Keratinocyte (primary cell): ENCODE measurements around the gene KIF21A. TPM values are rescaled to one million over a fixed set of nuclear protein-coding genes. Genes with fewer than 3 reads are reported as not detected.
"Not testable (repeated sequence)": the region's sequence is repeated elsewhere in the genome, so short reads cannot be mapped to it uniquely, and the experiment has no call there.

ENCODE experiments used
- DNase-seq: peaks from one replicate; pipeline ENCODE4 v3.0.0-alpha.2; 2011; ENCODE audit warnings: low read depth, missing footprints, low spot score
- FAIRE-seq: peaks from 2 replicates; lab custom pipeline; 2011; peaks lifted over from hg19 to GRCh38; lab: Jason Lieb, UNC
- H2AFZ ChIP-seq: 2 replicates; pipeline ENCODE4 v1.6.0; 2012; ENCODE audit warnings: low read length, control low read depth, inconsistent platforms; ENCODE audit not compliant: control insufficient read depth
- H3K27ac ChIP-seq: 2 replicates; pipeline ENCODE4 v1.5.1; 2011; ENCODE audit warnings: low read length; ENCODE audit not compliant: control insufficient read depth, insufficient read depth
- H3K27me3 ChIP-seq: 3 replicates; pipeline ENCODE4 v1.6.0; 2011; ENCODE audit warnings: low read length; ENCODE audit not compliant: control insufficient read depth, insufficient read depth; ENCODE audit errors: extremely low read depth
- H3K36me3 ChIP-seq, 2 experiments: 2 replicates in 1 of 2; 3 replicates in 1 of 2; pipeline ENCODE4 v1.5.1; 2011; ENCODE audit warnings: low read length in 2 of 2, mild to moderate bottlenecking in 1 of 2; ENCODE audit not compliant: control insufficient read depth in 2 of 2, insufficient read depth in 2 of 2; ENCODE audit errors: extremely low read depth in 1 of 2
- H3K4me1 ChIP-seq: 3 replicates; pipeline ENCODE4 v1.5.1; 2011; ENCODE audit warnings: low read length; ENCODE audit not compliant: control insufficient read depth, insufficient read depth; ENCODE audit errors: extremely low read depth
- H3K4me2 ChIP-seq: 3 replicates; pipeline ENCODE4 v1.6.0; 2011; ENCODE audit warnings: low read depth, low read length; ENCODE audit not compliant: control insufficient read depth, insufficient read depth; ENCODE audit errors: extremely low read depth
- H3K4me3 ChIP-seq, 3 experiments: fragments of 200-600 bp in 1 of 3; sonication (generic) in 1 of 3; 2 replicates in 2 of 3; 3 replicates in 1 of 3; pipeline ENCODE4 v1.5.1; 2011 to 2016; ENCODE audit warnings: low read length in 3 of 3, mild to moderate bottlenecking in 3 of 3, control low read depth in 2 of 3, inconsistent platforms in 1 of 3, low read depth in 1 of 3, mixed read lengths in 1 of 3, mixed run types in 1 of 3, moderate library complexity in 1 of 3; ENCODE audit not compliant: control insufficient read depth in 2 of 3, insufficient read depth in 2 of 3; ENCODE audit errors: extremely low read depth in 1 of 3
- H3K79me2 ChIP-seq: 2 replicates; pipeline ENCODE4 v1.6.0; 2012; ENCODE audit warnings: low read length; ENCODE audit not compliant: control insufficient read depth, insufficient read depth
- H3K9ac ChIP-seq: 3 replicates; pipeline ENCODE4 v1.6.0; 2011; ENCODE audit warnings: low read length; ENCODE audit not compliant: control insufficient read depth, insufficient read depth; ENCODE audit errors: extremely low read depth
- H3K9me1 ChIP-seq: 3 replicates; pipeline ENCODE4 v1.6.0; 2011; ENCODE audit warnings: low read length; ENCODE audit not compliant: control insufficient read depth, insufficient read depth; ENCODE audit errors: extremely low read depth
- H3K9me3 ChIP-seq: 2 replicates; pipeline ENCODE4 v1.5.1; 2012; ENCODE audit warnings: low read depth, low read length; ENCODE audit not compliant: control insufficient read depth
- H4K20me1 ChIP-seq: 3 replicates; pipeline ENCODE4 v1.6.0; 2011; ENCODE audit warnings: low read length; ENCODE audit not compliant: control insufficient read depth, insufficient read depth; ENCODE audit errors: extremely low read depth
- CTCF ChIP-seq, 3 experiments: IDR thresholded peaks in 1 of 3; conservative IDR thresholded peaks in 1 of 3; optimal IDR thresholded peaks in 1 of 3; 2 replicates in 2 of 3; 3 replicates in 1 of 3; pipeline versions ENCODE3 to v1.5.1; 2011; ENCODE audit warnings: low read length in 3 of 3, mild to moderate bottlenecking in 3 of 3, moderate library complexity in 2 of 3, control low read depth in 1 of 3, inconsistent platforms in 1 of 3; ENCODE audit not compliant: insufficient read depth in 2 of 3; ENCODE audit errors: extremely low read depth in 1 of 3
- EZH2 ChIP-seq: IDR thresholded peaks from one replicate; pipeline ENCODE4 v1.6.1; 2012; ENCODE audit warnings: inconsistent platforms, mild to moderate bottlenecking, low read length, moderate library complexity
- dilution Hi-C: fragments of 300-500 bp; cut with MboI; formaldehyde crosslinking; loops from one replicate; pipeline ENCODE4 v1.7.0; 2020; ENCODE audit warnings: low sequenced_read_pairs; ENCODE audit not compliant: extremely low pct_ligation_motif_present
- polyA plus RNA-seq, 5 experiments: library from polyadenylated mRNA; depleted of rRNA in 3 of 5; stranded (reverse) in 3 of 5; stranded (forward) in 1 of 5; unstranded in 1 of 5; fragments of >200 nt; gene quantifications; 1 replicate in 1 of 5; 2 replicates in 3 of 5; 3 replicates in 1 of 5; pipeline versions ENCODE4 v1.2.1 to v1.2.3, GENCODE V29; 2011 to 2012; ENCODE audit warnings: missing spikeins in 2 of 5, low read depth in 1 of 5, low replicate concordance in 1 of 5

KIF21A gene
- polyA plus RNA-seq, 1 donor (not counting 4 experiments of a cell fraction or from before 2014, with no cell fraction given), result 27.5 TPM

- Histone ChIP-seq H3K9me3 (no peaks in the 10 kb centered on the region), H3K4me2 (no peak overlapping the region), H3K36me3 (no peaks in the 10 kb centered on the region), H3K27ac (no peak overlapping the region), H3K9ac (no peak overlapping the region), H3K4me1 (no peaks in the 10 kb centered on the region), H3K4me3 (no peak overlapping the region), H3K79me2 (no peaks in the 10 kb centered on the region), H2AFZ (no peak overlapping the region), H3K27me3 (no peaks in the 10 kb centered on the region), H3K9me1 (no peaks in the 10 kb centered on the region), H4K20me1 (no peaks in the 10 kb centered on the region)
- FAIRE-seq (no peak), DNase-seq (no peak)
- dilution Hi-C loops, result no loop called here
- TF ChIP-seq EZH2 (no peak), CTCF (optimal IDR thresholded peaks at IDR 0.05 in 1 of 3, IDR thresholded peaks at IDR 0.05 in 1 of 3, conservative IDR thresholded peaks at IDR 0.05 in 1 of 3; ENCODE audit: extremely low read depth in 1 of 3, insufficient read depth in 2 of 3, low read length in 3 of 3) (no peak)
These were observed 33.2 kb upstream of the KIF21A start for GRCh38 chr12:39476121-39476520.

DNA sequence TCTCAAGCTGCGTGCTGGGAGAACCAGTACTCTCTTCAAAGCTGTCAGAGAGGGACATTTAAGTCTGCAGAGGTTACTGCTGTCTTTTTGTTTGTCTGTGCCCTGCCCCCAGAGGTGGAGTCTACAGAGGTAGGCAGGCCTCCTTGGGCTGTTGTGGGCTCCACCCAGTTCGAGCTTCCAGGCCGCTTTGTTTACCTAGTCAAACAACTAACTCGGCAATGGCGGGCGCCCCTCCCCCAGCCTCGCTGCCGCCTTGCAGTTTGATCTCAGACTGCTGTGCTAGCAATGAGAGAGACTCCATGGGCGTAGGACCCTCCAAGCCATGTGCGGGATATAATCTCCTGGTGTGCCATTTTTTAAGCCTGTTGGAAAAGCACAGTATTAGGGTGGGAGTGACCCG is 32.2 kb upstream of the KIF21A start:
- DNase-seq, H3K4me3 ChIP-seq, H3K9me3 ChIP-seq, H2AFZ ChIP-seq, dilution Hi-C loops, H3K27ac ChIP-seq, H3K4me2 ChIP-seq, H3K79me2 ChIP-seq, H3K4me1 ChIP-seq, H3K9me1 ChIP-seq, FAIRE-seq, H3K9ac ChIP-seq, H3K36me3 ChIP-seq, H3K27me3 ChIP-seq, H4K20me1 ChIP-seq: not testable (repeated sequence)

DNA sequence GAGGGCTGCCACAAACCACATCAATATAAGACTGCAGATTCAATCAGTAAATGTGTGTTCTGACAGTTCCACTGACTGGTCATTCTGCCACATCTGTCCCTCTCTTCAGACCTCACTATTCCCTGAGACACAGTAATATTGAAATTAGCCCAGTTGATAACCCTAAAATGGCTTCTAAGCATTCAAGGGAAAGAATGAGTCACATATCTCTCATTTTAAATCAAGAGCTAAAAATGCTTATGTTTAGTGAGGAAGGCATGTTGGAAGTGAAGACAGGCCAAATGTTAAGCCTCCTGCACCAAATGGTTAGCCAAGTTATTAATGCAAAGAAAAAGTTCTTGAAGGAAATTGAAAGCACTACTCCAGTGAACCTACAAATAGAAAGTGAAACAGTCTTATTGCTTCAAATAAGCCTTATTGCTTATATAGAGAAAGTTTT is 24.5 kb upstream of the KIF21A start:
- no peak overlapping the region for H3K4me3 ChIP-seq
- no peak overlapping the region for H3K9ac ChIP-seq
- no peak overlapping the region for H3K4me2 ChIP-seq
- no peaks in the 10 kb centered on the region for H3K9me1 ChIP-seq
- H3K27ac ChIP-seq, result no peak overlapping the region
- FAIRE-seq (no peak), DNase-seq (no peak)
- H3K27me3 ChIP-seq, result no peaks in the 10 kb centered on the region
- no peaks in the 10 kb centered on the region for H4K20me1 ChIP-seq
- H3K79me2 ChIP-seq, result no peaks in the 10 kb centered on the region
- H3K4me1 ChIP-seq, result no peaks in the 10 kb centered on the region
- H3K36me3 ChIP-seq, result no peaks in the 10 kb centered on the region
- no peaks in the 10 kb centered on the region for H3K9me3 ChIP-seq
- H2AFZ ChIP-seq, result no peak overlapping the region
- dilution Hi-C loops, result no loop called here
- TF ChIP-seq CTCF (optimal IDR thresholded peaks at IDR 0.05 in 1 of 3, IDR thresholded peaks at IDR 0.05 in 1 of 3, conservative IDR thresholded peaks at IDR 0.05 in 1 of 3; ENCODE audit: extremely low read depth in 1 of 3, insufficient read depth in 2 of 3, low read length in 3 of 3), result no peak
- no peak for TF ChIP-seq EZH2
